ENCODE results near the gene STMN3. TPM values are rescaled to one million over a fixed set of nuclear protein-coding genes. Genes with fewer than 3 reads are reported as not detected.

The STMN3 gene
- total RNA-seq, 1 experiment from 2014 or later = 15.8 TPM

DNA sequence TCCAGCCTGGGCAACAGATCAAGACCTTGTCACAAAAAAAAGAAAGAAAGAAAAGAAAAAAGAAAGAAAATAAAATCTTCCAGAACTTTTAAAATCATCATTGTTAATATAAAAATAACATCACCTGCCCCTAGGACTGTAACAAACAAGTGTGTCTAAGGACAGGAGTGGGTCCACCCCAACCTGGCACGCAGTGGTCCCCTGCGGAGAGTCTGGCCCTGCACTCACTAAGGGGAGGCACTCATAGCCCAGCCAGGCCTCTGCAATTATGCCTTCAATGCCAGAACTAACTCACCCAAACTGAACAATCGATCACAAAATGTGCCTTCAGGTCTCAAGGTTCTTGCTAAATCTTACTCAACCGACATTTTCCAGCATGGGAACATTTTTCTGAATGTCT, 31.1 kb downstream of the STMN3 start:
- BruUV-seq (replicated peaks) = no TSS peak
- Histone ChIP-seq H3K4me1 (ENCODE audit: insufficient read depth, low read length) (peaks cover 7% of the 10 kb centered on the region; the same call in 1 of the 2 replicates), H3K4me3 (ENCODE audit: low read length) (no peak overlapping the region), H3K9ac (ENCODE audit: low read length) (no peak overlapping the region), H3K27ac (ENCODE audit: low read length) (no peak overlapping the region), H3K27me3 (ENCODE audit: low read length) (no peaks in the 10 kb centered on the region), H4K20me1 (ENCODE audit: low read length) (no peaks in the 10 kb centered on the region), H3F3A (ENCODE audit: low read length, unreplicated experiment) (no peaks in the 10 kb centered on the region), H3K36me3 (ENCODE audit: low read depth, low read length) (no peaks in the 10 kb centered on the region), H2AFZ (ENCODE audit: low read length) (no peak overlapping the region), H3K4me2 (ENCODE audit: low read length) (no peak overlapping the region), H3K79me2 (ENCODE audit: low read length) (peaks cover 58% of the 10 kb centered on the region), H3K9me3 (ENCODE audit: low read length) (no peaks in the 10 kb centered on the region), H3K9me2 (replicated peaks; ENCODE audit: low read length) (no peaks in the 10 kb centered on the region)
- TF ChIP-seq EZH2 (IDR thresholded peaks at IDR 0.05; ENCODE audit: low read length, unreplicated experiment) = no peak
- TF ChIP-seq, protein P1, sequence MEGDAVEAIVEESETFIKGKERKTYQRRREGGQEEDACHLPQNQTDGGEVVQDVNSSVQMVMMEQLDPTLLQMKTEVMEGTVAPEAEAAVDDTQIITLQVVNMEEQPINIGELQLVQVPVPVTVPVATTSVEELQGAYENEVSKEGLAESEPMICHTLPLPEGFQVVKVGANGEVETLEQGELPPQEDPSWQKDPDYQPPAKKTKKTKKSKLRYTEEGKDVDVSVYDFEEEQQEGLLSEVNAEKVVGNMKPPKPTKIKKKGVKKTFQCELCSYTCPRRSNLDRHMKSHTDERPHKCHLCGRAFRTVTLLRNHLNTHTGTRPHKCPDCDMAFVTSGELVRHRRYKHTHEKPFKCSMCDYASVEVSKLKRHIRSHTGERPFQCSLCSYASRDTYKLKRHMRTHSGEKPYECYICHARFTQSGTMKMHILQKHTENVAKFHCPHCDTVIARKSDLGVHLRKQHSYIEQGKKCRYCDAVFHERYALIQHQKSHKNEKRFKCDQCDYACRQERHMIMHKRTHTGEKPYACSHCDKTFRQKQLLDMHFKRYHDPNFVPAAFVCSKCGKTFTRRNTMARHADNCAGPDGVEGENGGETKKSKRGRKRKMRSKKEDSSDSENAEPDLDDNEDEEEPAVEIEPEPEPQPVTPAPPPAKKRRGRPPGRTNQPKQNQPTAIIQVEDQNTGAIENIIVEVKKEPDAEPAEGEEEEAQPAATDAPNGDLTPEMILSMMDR (conservative IDR thresholded peaks at IDR 0.05; ENCODE audit: low read depth, low read length) = no peak
- TF ChIP-seq EZH2phosphoT487 (IDR thresholded peaks at IDR 0.05; ENCODE audit: borderline replicate concordance, low read length) = no peak
- intact Hi-C loops (cut with micrococcal nuclease) = no loop called here
- DNase-seq = no peak
- POLR2A ChIA-PET (ENCODE audit: unreplicated experiment) = interaction anchor here (0.9 kb wide), 1 partner anchor 48 kb away, joined by 9 read pairs; the partner anchor contains the start of gene HELZ2
- ATAC-seq = no peak
- CTCF ChIA-PET = no interaction called here

DNA sequence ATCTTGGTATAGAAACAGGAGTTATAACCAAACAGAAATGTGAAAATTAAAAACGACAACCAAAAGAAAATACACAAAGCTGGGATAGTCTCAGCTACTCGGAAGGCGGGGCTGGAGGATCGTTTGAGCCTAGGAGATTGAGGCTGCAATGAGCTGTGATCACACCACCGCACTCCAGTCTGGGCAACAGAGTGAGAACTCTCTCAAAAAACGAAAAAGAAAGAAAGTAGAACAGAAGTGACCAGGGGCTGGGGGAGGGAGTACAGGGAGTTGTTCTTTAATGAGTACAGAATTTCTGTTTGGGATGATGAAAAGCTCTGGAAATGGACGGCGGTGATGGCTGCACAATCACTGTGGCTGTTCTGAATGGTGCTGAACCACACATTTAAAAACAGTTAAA, 32.2 kb downstream of the STMN3 start:
- no peak overlapping the region for H2AFZ ChIP-seq (ENCODE audit: low read length)
- intact Hi-C loops (cut with micrococcal nuclease) = no loop called here
- POLR2A ChIA-PET (ENCODE audit: unreplicated experiment) = interaction anchor here (0.9 kb wide), 1 partner anchor 47 kb away, joined by 9 read pairs; the partner anchor contains the start of gene HELZ2

DNA sequence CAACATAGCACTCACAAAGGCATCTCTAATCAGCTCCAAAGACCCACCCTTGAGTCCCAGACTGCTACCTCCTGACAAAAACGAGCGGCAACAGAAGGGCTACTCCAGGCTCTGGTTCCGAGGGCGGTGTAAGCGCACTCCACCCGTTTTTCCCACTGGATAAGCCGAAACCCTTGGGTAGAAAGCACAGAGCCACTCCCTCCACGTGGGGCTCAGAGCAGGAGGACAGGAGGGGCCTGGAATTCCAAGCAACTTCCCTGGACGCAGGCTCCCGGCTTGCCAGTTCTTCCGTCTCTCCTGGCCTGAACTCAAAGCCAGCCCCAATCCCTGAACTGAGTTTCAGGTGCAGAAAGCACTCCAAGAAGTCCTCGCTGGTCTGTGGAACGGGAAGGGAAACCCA, 33.7 kb downstream of the STMN3 start:
- DNase-seq = no peak
- ChIA-PET POLR2A (ENCODE audit: unreplicated experiment) (no interaction called here), CTCF (no interaction called here)
- Histone ChIP-seq H3K79me2 (ENCODE audit: low read length) (peaks cover 38% of the 10 kb centered on the region), H3K27ac (ENCODE audit: low read length) (no peak overlapping the region), H3K4me3 (ENCODE audit: low read length) (no peak overlapping the region), H3F3A (ENCODE audit: low read length, unreplicated experiment) (no peaks in the 10 kb centered on the region), H3K27me3 (ENCODE audit: low read length) (no peaks in the 10 kb centered on the region), H3K9me2 (replicated peaks; ENCODE audit: low read length) (no peaks in the 10 kb centered on the region), H2AFZ (ENCODE audit: low read length) (no peak overlapping the region), H3K36me3 (ENCODE audit: low read depth, low read length) (peaks cover 8% of the 10 kb centered on the region), H3K9ac (ENCODE audit: low read length) (no peak overlapping the region), H4K20me1 (ENCODE audit: low read length) (no peaks in the 10 kb centered on the region), H3K4me2 (ENCODE audit: low read length) (no peak overlapping the region), H3K9me3 (ENCODE audit: low read length) (no peaks in the 10 kb centered on the region), H3K4me1 (ENCODE audit: insufficient read depth, low read length) (no peaks in the 10 kb centered on the region)
- intact Hi-C loops (cut with micrococcal nuclease) = no loop called here
- no TSS peak for BruUV-seq (replicated peaks)
- no peak for ATAC-seq
- no peak for TF ChIP-seq EZH2phosphoT487 (IDR thresholded peaks at IDR 0.05; ENCODE audit: borderline replicate concordance, low read length)

More for the DNA sequence above, 32.2 kb downstream of the STMN3 start:
- Histone ChIP-seq H3F3A (ENCODE audit: low read length, unreplicated experiment) (no peaks in the 10 kb centered on the region), H3K27me3 (ENCODE audit: low read length) (no peaks in the 10 kb centered on the region), H3K9ac (ENCODE audit: low read length) (no peak overlapping the region), H3K4me3 (ENCODE audit: low read length) (no peak overlapping the region), H3K79me2 (ENCODE audit: low read length) (peaks cover 52% of the 10 kb centered on the region), H3K9me2 (replicated peaks; ENCODE audit: low read length) (no peaks in the 10 kb centered on the region), H3K4me1 (ENCODE audit: insufficient read depth, low read length) (peaks cover 7% of the 10 kb centered on the region; the same call in 1 of the 2 replicates), H4K20me1 (ENCODE audit: low read length) (no peaks in the 10 kb centered on the region), H3K36me3 (ENCODE audit: low read depth, low read length) (no peaks in the 10 kb centered on the region; the same call in 1 of the 2 replicates), H3K9me3 (ENCODE audit: low read length) (no peaks in the 10 kb centered on the region), H3K27ac (ENCODE audit: low read length) (no peak overlapping the region), H3K4me2 (ENCODE audit: low read length) (no peak overlapping the region)
- CTCF ChIA-PET = no interaction called here
- BruUV-seq (replicated peaks) = no TSS peak
- DNase-seq = no peak
- no peak for ATAC-seq
- TF ChIP-seq EZH2 (IDR thresholded peaks at IDR 0.05; ENCODE audit: low read length, unreplicated experiment) = no peak
- TF ChIP-seq, protein P1 (conservative IDR thresholded peaks at IDR 0.05; ENCODE audit: low read depth, low read length) = no peak
- no peak for TF ChIP-seq EZH2phosphoT487 (IDR thresholded peaks at IDR 0.05; ENCODE audit: borderline replicate concordance, low read length)

Data from PC-3 (cell line).